Calu3 (cell line): ENCODE results near the gene KCNMB2. TPM values are rescaled to one million over a fixed set of nuclear protein-coding genes. Genes with fewer than 3 reads are reported as not detected.

ENCODE experiments used
- BruUV-seq: library from RNA; stranded (reverse); fragments of 400-500 nt; replicated peaks from 2 replicates; lab custom pipeline; 2021; lab: Mats Ljungman, UMichigan
- CTCF ChIA-PET: fragments of 300-600 bp; sonication (Branson Sonifier 250); formaldehyde crosslinking; loops from one replicate; lab custom pipeline; 2022; ENCODE audit warnings: antibody characterized with exemption; lab: Charles Lee
- DNase-seq: peaks from one replicate; pipeline ENCODE4 v3.0.0; 2022
- H3K27ac Mint-ChIP-seq: one replicate; pipeline ENCODE4 v1.8.0; 2022; ENCODE audit warnings: mixed read lengths; ENCODE audit not compliant: unreplicated experiment
- H3K27me3 Mint-ChIP-seq: one replicate; pipeline ENCODE4 v1.8.0; 2022; ENCODE audit warnings: mixed read lengths; ENCODE audit not compliant: unreplicated experiment
- H3K36me3 Mint-ChIP-seq: one replicate; pipeline ENCODE4 v1.8.0; 2022; ENCODE audit warnings: mild to moderate bottlenecking, moderate library complexity, mixed read lengths; ENCODE audit not compliant: insufficient read depth, unreplicated experiment
- H3K4me1 Mint-ChIP-seq: one replicate; pipeline ENCODE4 v1.8.0; 2022; ENCODE audit warnings: mild to moderate bottlenecking, low read depth, mixed read lengths; ENCODE audit not compliant: unreplicated experiment
- H3K4me3 Mint-ChIP-seq: one replicate; pipeline ENCODE4 v1.8.0; 2022; ENCODE audit warnings: mild to moderate bottlenecking, low read depth, moderate library complexity, mixed read lengths; ENCODE audit not compliant: unreplicated experiment
- H3K9me3 Mint-ChIP-seq: one replicate; pipeline ENCODE4 v1.8.0; 2022; ENCODE audit warnings: low read depth, mixed read lengths; ENCODE audit not compliant: unreplicated experiment
- intact Hi-C: fragments of 100-400 bp; cut with micrococcal nuclease; formaldehyde crosslinking; loops from one replicate; pipeline ENCODE4 v1.10.0; 2022; ENCODE audit not compliant: unreplicated experiment
- total RNA-seq: library from RNA; stranded (reverse); gene quantifications from 2 replicates; pipeline ENCODE4 v1.2.3, GENCODE V29; 2022
- TF ChIP-seq, protein P1 (sequence below): fragments of 200-600 bp; IDR thresholded peaks from one replicate; pipeline ENCODE4 v1.8.0; 2022; ENCODE audit warnings: antibody characterized with exemption; ENCODE audit not compliant: unreplicated experiment

The KCNMB2 gene
- total RNA-seq, 1 experiment from 2014 or later, result not detected

DNA sequence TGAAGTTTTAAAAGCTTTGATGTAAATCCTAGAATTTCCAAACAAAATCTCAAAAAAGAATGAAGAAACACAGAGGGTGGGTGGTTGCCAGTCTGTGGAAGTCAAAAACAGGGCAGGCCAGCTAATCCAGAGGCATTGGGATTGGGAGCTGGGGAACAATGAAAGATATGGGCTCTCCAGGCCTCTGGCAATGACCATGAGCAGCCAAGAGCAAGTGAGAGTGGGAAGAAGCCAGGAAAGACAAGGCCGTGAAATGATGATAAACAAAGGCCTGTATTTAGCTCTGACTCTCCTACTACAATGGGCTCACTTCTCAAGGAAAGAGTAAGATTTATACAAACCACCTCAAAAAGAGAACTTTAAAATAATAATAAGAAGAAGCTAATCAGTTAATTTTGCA is 286.9 kb downstream of the KCNMB2 start:
- Mint-ChIP-seq H3K27me3 (no peaks in the 10 kb centered on the region), H3K36me3 (no peaks in the 10 kb centered on the region), H3K27ac (no peak overlapping the region), H3K4me1 (no peaks in the 10 kb centered on the region), H3K4me3 (no peak overlapping the region), H3K9me3 (peaks cover 31% of the 10 kb centered on the region)
- DNase-seq, result no peak
- CTCF ChIA-PET, result no interaction called here
- no TSS peak for BruUV-seq
- TF ChIP-seq, protein P1, sequence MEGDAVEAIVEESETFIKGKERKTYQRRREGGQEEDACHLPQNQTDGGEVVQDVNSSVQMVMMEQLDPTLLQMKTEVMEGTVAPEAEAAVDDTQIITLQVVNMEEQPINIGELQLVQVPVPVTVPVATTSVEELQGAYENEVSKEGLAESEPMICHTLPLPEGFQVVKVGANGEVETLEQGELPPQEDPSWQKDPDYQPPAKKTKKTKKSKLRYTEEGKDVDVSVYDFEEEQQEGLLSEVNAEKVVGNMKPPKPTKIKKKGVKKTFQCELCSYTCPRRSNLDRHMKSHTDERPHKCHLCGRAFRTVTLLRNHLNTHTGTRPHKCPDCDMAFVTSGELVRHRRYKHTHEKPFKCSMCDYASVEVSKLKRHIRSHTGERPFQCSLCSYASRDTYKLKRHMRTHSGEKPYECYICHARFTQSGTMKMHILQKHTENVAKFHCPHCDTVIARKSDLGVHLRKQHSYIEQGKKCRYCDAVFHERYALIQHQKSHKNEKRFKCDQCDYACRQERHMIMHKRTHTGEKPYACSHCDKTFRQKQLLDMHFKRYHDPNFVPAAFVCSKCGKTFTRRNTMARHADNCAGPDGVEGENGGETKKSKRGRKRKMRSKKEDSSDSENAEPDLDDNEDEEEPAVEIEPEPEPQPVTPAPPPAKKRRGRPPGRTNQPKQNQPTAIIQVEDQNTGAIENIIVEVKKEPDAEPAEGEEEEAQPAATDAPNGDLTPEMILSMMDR, result no peak
- intact Hi-C loops, result no loop called here

DNA sequence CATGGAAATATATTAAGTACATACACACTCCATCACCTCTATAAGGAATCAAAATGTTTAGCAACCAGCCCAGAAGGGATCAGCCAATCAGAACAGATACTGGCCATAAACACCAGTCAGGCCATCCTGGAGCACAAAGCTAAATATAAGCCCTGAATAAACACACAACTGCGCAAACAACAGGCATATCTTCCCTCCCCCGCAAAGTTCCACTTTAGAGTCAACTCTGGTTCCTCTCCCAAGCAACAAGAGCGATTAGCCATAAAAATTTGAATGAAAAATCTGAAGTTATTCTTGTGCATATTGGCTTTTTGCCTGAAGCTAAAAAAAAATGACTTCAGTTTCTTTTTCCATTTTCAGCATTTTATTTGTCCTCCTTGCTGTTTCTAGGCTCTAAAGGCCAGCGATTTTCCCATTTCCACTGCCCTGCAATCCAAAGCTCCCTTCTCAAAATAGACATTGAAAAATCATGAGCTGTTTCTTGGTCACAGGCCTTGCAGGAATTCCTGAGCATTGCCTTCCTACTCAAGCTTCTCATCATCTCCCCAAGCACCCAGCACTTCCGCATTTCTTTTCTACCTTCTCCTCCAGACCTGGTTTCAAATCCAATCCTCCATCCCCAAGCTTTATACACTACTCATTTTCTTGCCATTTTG is 287.5 kb downstream of the KCNMB2 start:
- TF ChIP-seq, protein P1, result no peak
- H3K9me3 Mint-ChIP-seq, result peaks cover 28% of the 10 kb centered on the region
- CTCF ChIA-PET, result interaction anchor here (0.6 kb wide), 1 partner anchor 194 kb away, joined by 3 read pairs; no protein-coding TSS in a partner anchor
- no peaks in the 10 kb centered on the region for H3K36me3 Mint-ChIP-seq
- H3K4me3 Mint-ChIP-seq, result no peak overlapping the region
- BruUV-seq, result no TSS peak
- H3K4me1 Mint-ChIP-seq, result no peaks in the 10 kb centered on the region
- no peaks in the 10 kb centered on the region for H3K27me3 Mint-ChIP-seq
- H3K27ac Mint-ChIP-seq, result no peak overlapping the region
- intact Hi-C loops, result no loop called here
- no peak for DNase-seq

- H3K4me1 Mint-ChIP-seq, result no peaks in the 10 kb centered on the region
- H3K4me3 Mint-ChIP-seq, result no peak overlapping the region
- CTCF ChIA-PET, result no interaction called here
- H3K9me3 Mint-ChIP-seq, result peaks cover 25% of the 10 kb centered on the region
- TF ChIP-seq, protein P1, result no peak
- no peaks in the 10 kb centered on the region for H3K27me3 Mint-ChIP-seq
- intact Hi-C loops, result no loop called here
- no peak overlapping the region for H3K27ac Mint-ChIP-seq
- no TSS peak for BruUV-seq
- H3K36me3 Mint-ChIP-seq, result no peaks in the 10 kb centered on the region
- no peak for DNase-seq
Observed at GRCh38 chr3:178826435-178827123, 290.3 kb downstream of the KCNMB2 start.

DNA sequence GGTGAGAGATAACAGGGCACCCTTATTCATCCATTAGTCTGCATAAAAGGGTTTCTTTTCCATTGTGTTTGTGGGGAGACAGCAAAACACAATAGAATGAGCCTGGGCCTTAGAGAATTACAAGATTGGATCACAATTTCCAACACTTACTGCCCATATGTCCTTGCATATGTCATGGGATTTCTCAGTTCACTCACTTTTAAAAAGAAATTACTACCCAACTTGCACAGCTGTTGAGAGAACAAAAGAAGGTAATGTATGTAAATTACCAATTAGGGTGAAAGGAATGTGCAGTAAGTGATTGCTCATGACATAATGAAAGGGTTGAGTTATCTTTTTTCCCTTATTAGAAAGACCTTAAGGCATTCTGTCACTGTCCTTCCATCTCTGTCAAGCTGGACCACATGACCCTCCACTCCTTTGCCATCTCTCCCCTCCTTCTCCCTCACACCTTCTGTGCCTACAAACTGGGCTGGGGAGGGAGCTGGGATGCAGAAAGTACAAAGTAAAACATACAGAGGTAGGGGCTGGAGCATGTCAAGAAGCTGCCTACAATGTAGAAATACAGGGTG is 291.1 kb downstream of the KCNMB2 start:
- intact Hi-C loops, result no loop called here
- Mint-ChIP-seq H3K4me3 (no peak overlapping the region), H3K27ac (no peak overlapping the region), H3K4me1 (no peaks in the 10 kb centered on the region), H3K27me3 (no peaks in the 10 kb centered on the region), H3K36me3 (no peaks in the 10 kb centered on the region), H3K9me3 (peaks cover 18% of the 10 kb centered on the region)
- TF ChIP-seq, protein P1, result no peak
- CTCF ChIA-PET, result no interaction called here
- BruUV-seq, result no TSS peak
- no peak for DNase-seq
